ENCODE results near the gene C2orf80.

DNA sequence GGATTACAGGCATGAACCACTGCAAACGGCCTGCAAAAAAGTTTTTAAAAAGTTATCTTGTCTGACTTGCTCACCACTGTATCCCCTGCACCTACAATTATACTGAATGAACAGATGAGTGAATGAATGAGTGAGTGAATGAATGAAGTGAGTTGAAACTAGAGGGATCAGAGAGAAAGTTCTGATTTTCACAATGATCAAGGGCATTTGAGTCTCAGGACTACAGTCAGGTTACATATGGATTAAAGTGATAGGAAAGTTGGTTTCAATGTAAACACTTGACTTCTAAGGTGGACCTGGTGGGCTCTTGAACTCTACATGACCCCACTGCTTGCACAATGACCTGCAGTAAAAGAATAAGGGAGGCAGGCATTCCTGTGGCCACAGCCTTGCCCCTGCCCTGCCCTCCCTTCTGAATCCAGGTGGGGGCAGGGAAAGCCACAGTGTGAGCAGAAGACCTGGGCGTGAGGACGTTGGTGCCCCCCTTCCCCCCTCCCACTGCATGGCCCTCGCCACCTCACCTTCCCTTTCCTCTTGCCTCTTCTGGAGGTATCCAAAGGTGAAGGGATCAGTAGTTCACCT, 10.7 kb downstream of the C2orf80 start:
- TF ChIP-seq, protein P1, sequence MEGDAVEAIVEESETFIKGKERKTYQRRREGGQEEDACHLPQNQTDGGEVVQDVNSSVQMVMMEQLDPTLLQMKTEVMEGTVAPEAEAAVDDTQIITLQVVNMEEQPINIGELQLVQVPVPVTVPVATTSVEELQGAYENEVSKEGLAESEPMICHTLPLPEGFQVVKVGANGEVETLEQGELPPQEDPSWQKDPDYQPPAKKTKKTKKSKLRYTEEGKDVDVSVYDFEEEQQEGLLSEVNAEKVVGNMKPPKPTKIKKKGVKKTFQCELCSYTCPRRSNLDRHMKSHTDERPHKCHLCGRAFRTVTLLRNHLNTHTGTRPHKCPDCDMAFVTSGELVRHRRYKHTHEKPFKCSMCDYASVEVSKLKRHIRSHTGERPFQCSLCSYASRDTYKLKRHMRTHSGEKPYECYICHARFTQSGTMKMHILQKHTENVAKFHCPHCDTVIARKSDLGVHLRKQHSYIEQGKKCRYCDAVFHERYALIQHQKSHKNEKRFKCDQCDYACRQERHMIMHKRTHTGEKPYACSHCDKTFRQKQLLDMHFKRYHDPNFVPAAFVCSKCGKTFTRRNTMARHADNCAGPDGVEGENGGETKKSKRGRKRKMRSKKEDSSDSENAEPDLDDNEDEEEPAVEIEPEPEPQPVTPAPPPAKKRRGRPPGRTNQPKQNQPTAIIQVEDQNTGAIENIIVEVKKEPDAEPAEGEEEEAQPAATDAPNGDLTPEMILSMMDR (IDR thresholded peaks at IDR 0.05; ENCODE audit: extremely low read depth in 1 of 2, insufficient read depth in 1 of 2, low read depth in 1 of 2, low read length in 2 of 2): no peak
- TF ChIP-seq GATA2 (IDR thresholded peaks at IDR 0.05; ENCODE audit: insufficient read depth, insufficient read length, low read depth, low read length) (no peak), EZH2 (IDR thresholded peaks at IDR 0.05; ENCODE audit: borderline replicate concordance, low read depth, low read length, severe bottlenecking) (no peak), MYC (IDR thresholded peaks at IDR 0.05; ENCODE audit: low read depth, low read length) (no peak), POLR2AphosphoS5 (IDR thresholded peaks at IDR 0.05; ENCODE audit: insufficient read depth, low read depth, low read length) (no peak)
